IPS-NIHi7 (cell line): Measurements from ENCODE around the gene RXFP2.

Experiments used
- DNase-seq: peaks from one replicate; pipeline ENCODE4 v3.0.0; 2012; ENCODE audit warnings: mixed read lengths; ENCODE audit errors: extremely low spot score

The RXFP2 gene

DNA sequence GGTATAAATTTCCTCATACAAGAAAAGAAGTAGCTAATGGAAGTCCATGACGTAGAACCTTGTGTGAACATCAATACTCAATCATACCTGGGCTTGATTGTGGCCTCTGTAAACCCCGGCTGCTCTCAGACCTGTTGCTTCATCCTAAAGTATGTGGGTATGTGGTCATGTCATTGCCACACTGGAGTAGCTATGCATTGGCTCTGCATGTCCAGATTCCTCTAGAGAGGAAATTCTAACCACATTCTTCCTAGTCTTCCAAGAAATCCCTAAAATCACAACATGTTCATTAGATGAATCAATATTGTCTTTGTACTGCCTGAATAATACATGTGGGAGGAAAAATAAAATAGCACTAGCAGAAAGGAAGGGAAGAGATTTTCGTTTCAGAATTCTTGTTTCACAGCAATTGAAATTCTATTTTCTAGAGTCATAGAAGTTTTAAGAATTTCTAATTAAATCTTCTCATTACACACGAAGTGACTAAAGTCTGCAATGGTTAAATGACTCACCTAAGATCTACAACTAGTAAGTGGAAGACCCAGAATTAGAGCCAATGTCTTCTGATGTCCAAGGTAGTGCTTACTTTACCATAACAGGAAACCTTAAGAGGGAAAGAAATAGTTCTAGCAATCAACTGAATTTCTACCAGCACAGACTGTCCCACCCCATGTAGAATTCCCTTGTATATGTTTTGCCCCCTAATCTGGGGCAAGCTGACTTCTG, 28.0 kb downstream of the RXFP2 start:
- no peak for DNase-seq

GRCh38 chr13:31768351-31768750, 29.0 kb downstream of the RXFP2 start:
- DNase-seq: no peak

DNA sequence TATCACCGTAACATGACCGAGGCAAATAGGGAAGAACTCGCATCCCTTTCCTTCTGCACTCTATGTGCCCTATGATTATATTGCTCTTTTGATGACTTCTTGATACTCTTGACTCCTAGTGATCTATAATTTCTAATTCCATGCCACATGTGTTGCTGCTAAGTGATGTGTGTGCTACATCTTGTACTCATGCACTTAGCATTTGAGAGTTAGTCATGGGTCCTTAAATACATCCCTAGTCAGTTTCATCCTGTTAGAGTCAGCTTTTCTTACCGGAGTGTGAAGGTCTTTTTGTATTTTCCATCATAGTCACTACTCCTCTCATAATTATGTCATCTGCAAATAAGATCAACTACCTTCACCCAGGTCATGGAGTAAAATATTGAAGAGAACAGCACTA, 30.2 kb downstream of the RXFP2 start:
- DNase-seq: no peak

DNA sequence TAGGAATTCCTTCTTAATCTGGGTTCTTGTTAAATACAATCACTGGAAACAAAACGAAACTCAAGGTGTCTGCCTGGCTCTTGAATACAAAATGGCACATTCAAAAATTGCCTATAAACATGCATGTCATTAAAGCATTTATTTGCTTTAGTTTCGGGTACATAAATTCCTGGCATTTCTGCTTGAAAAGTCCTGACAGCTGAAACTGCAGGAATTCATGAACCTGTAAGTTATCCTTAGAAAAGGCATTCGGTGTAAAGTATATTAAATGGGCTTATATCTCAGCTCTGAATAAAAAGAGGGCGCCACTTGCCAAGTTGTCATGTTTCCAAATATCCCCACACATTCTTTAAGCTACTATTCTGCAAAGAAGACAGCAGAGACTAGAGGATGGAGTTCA, 32.9 kb downstream of the RXFP2 start:
- DNase-seq: no peak

GRCh38 chr13:31773538-31773937, 34.2 kb downstream of the RXFP2 start:
- DNase-seq: no peak

DNA sequence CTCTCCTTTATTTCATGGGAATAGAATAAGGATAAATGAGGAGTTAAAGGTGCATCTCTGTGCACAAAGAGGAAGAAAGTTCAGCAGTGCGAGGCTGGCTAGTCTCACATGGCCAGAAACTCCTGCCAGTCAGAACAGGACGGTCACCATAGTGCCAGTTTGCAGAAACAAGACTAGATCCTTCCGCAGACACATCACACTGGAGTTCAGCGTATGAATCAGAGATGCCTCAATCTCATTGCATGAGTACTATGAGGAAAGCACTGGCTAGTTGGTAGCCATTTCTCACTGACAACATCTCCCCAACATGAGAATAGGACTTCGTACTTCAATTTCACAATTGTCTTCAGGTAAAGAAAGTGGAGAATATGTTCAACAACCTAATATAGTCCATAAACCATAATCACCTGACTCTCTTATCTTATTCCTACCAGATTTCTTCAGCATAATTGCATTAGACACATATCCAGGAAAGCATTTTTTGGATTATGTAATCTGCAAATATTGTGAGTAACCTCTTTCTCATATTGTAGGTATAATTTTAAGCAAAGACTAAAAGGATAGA, 34.9 kb downstream of the RXFP2 start:
- DNase-seq: no peak

- no peak for DNase-seq
These were observed 35.8 kb downstream of the RXFP2 start for GRCh38 chr13:31775148-31775547.

- DNase-seq: no peak
These were observed 36.4 kb downstream of the RXFP2 start for GRCh38 chr13:31775686-31776085.

- DNase-seq: no peak
These were observed 41.7 kb downstream of the RXFP2 start for GRCh38 chr13:31781064-31781463.

GRCh38 chr13:31786011-31786410, 46.7 kb downstream of the RXFP2 start:
- DNase-seq: no peak

DNA sequence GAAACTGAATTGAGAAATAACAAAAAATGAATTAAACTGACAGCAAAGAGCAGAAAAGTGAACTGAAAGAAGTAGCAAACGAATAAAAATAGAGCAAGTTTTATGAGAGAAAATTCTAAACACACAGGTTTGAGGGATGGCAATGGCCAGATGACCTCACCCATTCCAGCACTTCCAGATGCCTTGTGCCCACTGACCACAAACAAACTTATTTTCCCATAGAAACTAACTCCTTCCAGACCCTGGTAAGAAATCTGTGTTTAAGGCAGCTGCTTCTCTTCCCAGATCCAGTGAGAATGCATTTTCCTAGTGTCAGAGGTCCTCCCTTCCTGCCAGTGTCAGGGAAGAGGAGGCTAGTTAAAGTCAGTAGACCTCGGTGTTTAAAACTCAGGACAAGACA, 51.7 kb downstream of the RXFP2 start:
- no peak for DNase-seq

DNA sequence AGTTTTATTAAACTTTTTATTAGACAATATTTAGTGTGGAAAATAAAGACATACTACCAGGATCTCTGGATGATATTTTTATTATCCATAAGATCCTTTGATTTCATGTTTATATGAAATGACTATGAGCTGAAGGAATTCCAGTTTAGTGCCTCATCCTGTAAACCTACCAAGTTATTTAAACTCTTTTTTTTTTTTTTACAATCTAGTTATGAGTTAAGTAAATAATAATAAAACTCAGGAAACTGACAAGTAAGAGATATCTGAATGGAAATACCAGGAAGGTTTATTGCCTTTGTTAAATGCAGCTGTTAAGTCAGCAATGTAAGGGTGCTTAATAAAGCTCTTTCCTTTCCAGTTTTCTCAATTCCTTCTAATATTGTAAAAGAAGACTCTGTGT, 53.9 kb downstream of the RXFP2 start:
- DNase-seq: no peak

DNA sequence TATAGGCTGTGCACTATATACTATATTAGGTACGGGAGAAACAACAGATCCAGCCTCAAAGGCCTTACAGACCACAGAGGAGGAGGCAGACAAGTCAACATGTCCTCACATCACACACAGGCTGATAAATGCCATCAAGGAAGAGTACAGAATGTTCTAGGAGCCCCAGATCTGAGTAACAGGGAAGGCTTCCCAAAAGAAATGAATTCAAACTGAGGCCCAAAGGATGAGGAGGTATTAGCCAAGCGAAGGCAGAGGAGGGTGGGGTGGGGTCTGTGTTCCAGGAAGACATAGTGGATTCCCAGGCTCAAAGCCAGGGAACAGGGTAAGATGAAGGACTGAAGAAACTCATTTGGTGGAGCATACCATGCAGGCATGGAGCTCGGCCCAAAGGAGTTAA, 55.1 kb downstream of the RXFP2 start:
- no peak for DNase-seq

DNA sequence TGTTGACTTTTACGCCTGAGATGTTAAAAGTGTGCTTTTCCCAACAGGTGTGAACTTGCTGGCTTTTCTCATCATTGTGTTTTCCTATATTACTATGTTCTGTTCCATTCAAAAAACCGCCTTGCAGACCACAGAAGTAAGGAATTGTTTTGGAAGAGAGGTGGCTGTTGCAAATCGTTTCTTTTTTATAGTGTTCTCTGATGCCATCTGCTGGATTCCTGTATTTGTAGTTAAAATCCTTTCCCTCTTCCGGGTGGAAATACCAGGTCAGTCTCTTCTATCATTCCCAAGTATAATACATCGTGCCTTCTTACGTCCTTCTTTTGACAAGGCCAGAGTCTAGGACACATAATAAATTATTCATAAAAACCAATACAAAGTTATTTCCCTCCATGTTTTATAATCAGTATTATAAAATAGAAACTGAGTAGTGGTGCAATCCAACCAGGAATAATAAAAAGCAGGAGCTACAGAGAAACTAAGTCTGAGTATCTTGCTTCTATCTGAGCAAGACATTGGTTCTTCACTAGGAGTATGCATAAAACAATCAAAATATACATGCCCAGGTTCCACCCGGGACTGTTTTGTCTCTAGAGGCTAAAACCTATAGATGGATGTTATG, 57.9 kb downstream of the RXFP2 start:
- DNase-seq: peak; percentile 53

DNA sequence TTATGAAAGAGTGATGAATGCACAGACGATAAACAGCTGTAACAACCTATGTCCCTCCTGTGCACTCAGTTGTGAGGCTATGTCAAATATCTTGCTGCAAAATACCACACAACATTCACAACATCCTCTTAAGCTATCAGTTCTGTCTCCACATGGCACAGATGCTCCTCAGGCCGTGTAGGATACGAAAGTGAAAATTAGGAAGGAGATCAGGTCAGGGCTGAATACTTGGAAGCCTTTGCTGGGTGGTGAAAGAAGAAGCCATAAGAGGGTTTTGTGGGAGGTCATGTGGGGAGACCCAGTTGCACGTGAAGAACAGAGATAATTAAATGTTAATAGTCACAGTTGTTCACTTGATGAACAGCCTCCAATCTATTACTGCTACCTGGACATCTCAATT, 58.9 kb downstream of the RXFP2 start:
- no peak for DNase-seq

GRCh38 chr13:31801088-31801487, 61.8 kb downstream of the RXFP2 start:
- no peak for DNase-seq

DNA sequence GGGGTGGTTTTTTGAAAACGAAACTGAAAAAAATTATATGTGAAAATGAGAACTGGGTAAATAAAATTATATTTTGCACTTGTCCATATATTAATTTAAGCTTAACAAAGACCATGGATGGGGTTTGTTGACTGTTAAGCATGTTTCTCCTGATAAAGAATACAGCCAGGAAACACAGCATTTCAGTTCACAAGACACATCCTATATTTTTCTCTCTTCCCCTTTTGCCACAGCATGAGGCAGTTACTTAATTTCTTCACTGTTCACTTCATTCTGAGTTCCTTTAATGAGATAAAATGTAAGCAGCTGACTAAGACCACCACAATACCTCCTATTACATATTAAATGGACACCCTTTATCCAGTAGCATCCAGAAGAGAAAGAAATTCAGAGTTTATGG, 64.0 kb downstream of the RXFP2 start:
- DNase-seq: no peak

DNA sequence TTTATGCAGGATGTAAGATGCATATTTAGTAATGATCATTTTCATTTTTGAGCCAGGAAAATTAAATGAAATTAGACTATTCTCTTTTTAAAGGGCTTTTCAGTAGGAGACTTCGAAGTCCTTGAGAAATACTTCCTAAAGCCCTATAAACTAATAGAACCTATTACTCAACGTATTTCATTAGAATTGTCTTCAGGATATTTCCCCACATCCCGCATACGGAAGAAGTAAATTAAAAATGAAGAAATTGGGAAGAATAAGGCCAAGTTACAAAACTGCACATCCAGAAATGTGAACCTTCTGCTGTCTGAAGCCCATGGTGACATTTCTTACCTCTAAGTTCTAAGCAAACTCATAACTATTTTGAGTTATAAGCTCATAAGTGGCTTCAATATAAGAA, 66.5 kb downstream of the RXFP2 start:
- DNase-seq: no peak

DNA sequence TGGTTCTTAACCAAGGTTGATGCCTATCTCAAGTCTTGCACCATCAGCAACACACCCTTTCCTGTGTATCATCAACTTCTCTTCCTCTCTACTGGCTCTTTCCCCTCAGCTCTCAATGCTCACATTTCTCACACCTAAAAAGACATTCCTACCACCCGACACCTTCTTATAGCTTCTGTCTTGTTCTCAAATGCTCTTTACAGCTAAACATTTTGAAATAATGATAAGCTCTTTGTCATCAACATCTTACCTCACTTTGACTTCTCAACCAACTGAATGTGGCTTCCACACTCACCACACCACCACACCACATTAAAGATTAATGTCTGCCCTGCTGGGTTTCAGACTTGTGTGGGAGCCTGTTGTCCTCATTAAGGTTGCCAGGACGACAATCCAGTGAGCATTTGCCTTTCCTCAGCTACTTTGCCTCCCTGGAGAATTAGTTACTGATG, 67.8 kb downstream of the RXFP2 start:
- DNase-seq: no peak

- no peak for DNase-seq
These were observed 75.2 kb downstream of the RXFP2 start for GRCh38 chr13:31814536-31814935.

GRCh38 chr13:31815361-31816144, 76.2 kb downstream of the RXFP2 start:
- DNase-seq: no peak

GRCh38 chr13:31818236-31818635, 78.9 kb downstream of the RXFP2 start:
- no peak for DNase-seq
